ENCODE measurements around the gene ZNF69.
"Not testable (repeated sequence)": the region's sequence is repeated elsewhere in the genome, so short reads cannot be mapped to it uniquely, and the experiment has no call there.

Gene ZNF69

GRCh38 chr19:11894851-11895250 is 7.3 kb downstream of the ZNF69 start:
- DNase-seq (ENCODE audit: low read depth, low spot score) = no peak

DNA sequence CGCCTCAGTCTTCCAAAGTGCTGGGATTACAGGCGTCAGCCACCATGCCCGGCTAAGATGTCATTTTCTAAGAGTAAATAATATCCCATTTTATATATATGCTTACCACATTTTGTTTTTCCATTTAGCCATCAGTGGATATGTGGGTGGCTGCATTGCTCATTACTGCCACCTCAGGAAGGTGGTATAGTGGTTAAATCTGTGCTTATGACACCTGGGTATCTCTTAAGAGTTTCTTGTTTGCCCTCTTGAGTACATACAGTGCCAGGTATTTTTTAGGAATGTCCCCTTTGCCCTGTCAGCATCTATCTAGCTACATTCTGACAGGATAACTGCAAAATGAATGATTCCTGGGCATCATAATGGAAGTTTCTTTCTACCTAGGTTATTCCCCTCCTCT is 14.6 kb downstream of the ZNF69 start:
- DNase-seq (ENCODE audit: low read depth, low spot score) = no peak

- DNase-seq (ENCODE audit: low read depth, low spot score) = no peak
Measured at GRCh38 chr19:11905928-11906327, 18.3 kb downstream of the ZNF69 start.

GRCh38 chr19:11911937-11912336 is 24.4 kb downstream of the ZNF69 start:
- DNase-seq (ENCODE audit: low read depth, low spot score) = not testable (repeated sequence)

GRCh38 chr19:11914417-11915051 is 27.0 kb downstream of the ZNF69 start:
- DNase-seq (ENCODE audit: low read depth, low spot score) = not testable (repeated sequence)

- DNase-seq (ENCODE audit: low read depth, low spot score) = no peak
Measured at GRCh38 chr19:11921852-11922495, 34.4 kb downstream of the ZNF69 start.

DNA sequence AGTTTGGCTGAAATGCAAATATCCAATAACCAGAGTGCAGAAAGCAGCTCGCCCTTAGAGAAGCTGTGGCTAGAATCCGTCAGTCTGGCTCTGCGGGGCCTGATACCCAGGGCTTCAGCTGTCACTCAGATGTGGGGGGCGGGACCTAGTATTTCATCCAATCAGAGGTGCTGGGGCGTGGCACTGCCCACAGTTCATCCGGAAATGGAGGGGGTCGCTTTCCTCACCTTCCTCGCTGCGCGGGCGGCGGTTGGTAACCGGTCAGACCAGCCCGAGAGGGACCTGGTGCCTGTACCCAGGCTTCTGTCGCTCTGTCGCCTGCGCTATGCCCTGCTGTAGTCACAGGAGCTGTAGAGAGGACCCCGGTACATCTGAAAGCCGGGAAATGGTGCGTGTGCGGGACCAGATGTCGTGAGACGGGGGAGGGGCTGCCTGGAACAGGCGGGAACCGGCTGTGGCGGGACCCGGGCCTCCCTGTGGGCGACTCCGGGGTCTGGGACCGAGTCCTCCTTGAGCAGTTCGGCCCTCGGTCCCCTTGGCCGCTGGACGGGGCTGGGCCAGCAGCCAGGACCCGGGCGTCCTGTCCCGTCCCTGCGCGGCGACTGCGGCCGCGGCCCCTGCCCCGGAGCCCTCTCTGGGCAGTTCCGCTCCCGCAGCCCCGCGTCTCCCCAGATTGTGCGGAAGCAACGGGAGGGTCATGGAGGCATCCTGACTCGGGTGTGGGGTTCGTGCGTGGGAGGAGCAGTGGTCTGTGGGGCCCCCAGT is 37.5 kb downstream of the ZNF69 start, which contains the start of gene ZNF700:
Gene ZNF700 (plus strand): TSS at position 222 of the 765 bp plus-strand sequence. CDS start 104 bp downstream, at position 326.
- DNase-seq (ENCODE audit: low read depth, low spot score) = peak; percentile 82

GRCh38 chr19:11925651-11926187 is 38.1 kb downstream of the ZNF69 start:
- not testable (repeated sequence) for DNase-seq (ENCODE audit: low read depth, low spot score)

DNA sequence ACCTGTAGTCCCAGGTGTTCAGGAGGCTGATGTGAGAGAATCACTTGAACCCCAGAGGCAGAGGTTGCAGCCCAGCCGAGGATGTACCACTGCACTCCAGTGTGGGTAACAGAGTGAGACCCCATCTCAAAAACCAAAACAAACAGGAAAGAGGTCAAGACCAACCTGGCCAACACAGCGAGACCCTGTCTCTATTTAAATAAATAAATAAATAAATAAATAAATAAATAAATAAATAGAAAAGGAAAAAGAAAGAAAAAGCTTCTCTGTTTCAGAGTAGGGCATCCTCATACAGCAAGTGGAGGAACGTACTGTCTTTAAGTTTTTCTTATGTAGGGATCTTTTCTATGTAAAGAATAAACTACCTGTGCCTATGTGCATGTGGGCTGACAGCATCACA is 39.6 kb downstream of the ZNF69 start:
- DNase-seq (ENCODE audit: low read depth, low spot score) = no peak

GRCh38 chr19:11931051-11931450 is 43.5 kb downstream of the ZNF69 start:
- DNase-seq (ENCODE audit: low read depth, low spot score) = no peak

GRCh38 chr19:11931513-11931912 is 43.9 kb downstream of the ZNF69 start:
- DNase-seq (ENCODE audit: low read depth, low spot score) = no peak

DNA sequence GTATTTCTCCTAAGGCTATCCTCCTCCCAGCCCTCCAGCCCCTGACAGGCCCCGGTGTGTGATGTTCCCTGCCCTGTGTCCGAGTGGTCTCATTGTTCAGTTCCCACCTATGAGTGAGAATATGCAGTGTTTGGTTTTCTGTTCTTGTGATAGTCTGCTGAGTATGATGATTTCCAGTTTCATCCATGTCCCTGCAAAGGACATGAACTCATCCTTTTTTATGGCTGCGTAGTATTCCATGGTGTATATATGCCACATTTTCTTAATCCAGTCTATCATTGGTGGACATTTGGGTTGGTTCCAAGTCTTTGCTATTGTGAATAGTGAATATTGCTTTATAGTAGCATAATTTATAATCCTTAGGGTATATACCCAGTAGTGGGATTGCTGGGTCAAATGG is 48.2 kb downstream of the ZNF69 start:
- DNase-seq (ENCODE audit: low read depth, low spot score) = not testable (repeated sequence)

DNA sequence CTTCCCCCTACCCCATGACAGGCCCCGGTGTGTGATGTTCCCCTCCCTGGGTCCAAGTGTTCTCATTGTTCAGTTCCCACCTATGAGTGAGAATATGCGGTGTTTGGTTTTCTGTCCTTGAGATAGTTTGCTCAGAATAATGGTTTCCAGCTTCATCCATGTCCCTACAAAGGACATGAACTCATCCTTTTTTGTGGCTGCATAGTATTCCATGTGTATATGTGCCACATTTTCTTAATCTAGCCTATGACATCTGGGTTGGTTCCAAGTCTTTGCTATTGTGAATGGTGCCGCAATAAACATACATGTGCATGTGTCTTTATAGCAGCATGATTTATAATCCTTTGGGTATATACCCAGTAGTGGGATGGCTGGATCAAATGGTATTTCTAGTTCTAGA is 50.8 kb downstream of the ZNF69 start:
- not testable (repeated sequence) for DNase-seq (ENCODE audit: low read depth, low spot score)

DNA sequence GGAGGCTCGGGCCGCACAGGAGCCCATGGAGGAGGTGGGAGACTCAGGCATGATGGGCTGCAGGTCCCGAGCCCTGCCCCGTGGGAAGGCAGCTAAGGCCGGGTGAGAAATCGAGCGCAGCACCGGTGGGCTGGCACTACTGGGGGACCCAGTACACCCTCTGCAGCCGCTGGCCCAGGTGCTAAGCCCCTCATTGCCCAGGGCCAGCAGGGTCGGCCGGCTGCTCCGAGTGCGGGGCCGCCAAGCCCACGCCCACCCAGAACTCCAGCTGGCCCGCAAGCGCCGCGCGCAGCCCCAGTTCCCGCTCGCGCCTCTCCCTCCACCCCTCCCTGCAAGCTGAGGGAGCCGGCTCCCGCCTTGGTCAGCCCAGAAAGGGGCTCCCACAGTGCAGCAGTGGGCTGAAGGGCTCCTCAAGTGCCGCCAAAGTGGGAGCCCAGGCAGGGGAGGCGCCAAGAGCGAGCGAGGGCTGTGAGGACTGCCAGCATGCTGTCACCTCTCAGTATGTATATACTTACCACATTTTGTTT is 53.8 kb downstream of the ZNF69 start:
- DNase-seq (ENCODE audit: low read depth, low spot score) = not testable (repeated sequence)

DNA sequence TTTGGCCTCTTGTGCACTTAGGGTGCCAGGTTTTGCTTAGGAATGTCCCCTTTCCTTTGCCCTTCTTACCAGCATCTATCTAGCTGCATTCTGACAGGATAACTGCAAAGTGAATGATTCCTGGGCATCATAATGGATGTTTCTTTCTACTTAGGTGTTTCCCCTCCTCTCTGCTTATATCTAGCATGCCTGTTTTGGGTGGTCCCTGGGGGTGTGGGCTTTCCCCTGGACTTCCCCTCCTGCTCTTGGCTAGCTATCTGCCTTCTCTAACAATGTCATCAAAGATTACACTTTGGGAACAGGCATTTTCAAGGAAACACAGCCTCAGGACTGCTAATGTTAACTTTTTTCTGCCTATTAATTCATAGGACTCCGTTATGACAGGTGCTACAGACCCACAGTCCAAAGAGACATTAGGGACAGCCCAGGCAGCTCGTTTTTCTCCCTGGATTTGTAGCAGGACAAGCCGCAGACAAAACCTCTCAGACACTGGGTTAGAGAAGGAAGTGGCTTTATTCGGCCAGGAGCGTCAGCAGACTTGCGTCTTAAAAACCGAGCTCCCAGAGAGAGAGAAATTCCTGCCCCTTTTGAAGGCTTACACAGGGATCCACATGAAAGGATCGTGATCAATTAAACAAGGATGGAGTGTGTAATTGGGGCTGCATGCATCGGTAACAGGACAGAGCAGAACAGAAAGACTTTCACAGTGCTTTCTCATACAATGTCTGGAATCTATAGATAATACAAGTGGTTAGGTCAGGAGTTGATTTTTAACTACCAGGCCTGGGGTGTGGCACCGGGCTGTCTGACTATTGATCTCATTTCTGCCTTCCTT is 54.6 kb downstream of the ZNF69 start:
- DNase-seq (ENCODE audit: low read depth, low spot score) = no peak

- DNase-seq (ENCODE audit: low read depth, low spot score) = no peak
Measured at GRCh38 chr19:11942843-11943108, 55.2 kb downstream of the ZNF69 start.

DNA sequence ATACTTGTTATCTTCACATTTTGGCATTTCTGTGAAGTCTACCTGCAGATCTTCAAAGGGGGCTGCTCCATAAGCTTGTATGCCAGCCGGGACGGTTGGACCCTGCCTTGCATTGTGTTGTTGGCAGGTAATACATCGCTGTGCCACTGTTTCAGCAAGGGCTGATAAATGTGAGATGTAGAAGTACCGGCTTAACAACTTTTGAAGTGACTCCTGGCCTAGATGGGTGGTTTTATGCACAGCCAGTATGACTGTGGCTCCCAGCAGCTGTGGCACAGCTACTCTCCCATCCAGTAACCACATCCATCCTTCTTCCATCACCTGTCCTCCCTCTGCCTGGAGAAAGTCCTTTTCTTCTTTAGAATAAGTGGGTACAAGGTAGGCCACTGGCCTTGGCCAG is 57.1 kb downstream of the ZNF69 start:
- no peak for DNase-seq (ENCODE audit: low read depth, low spot score)

DNA sequence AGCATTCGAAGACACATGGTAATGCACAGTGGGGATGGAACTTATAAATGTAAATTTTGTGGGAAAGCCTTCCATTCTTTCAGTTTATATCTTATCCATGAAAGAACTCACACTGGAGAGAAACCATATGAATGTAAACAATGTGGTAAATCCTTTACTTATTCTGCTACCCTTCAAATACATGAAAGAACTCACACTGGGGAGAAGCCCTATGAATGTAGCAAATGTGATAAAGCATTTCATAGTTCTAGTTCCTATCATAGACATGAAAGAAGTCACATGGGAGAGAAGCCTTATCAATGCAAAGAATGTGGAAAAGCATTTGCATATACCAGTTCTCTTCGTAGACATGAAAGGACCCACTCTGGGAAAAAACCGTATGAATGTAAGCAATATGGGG is 61.1 kb downstream of the ZNF69 start:
- no peak for DNase-seq (ENCODE audit: low read depth, low spot score)

GRCh38 chr19:11949201-11949600 is 61.6 kb downstream of the ZNF69 start:
- no peak for DNase-seq (ENCODE audit: low read depth, low spot score)

DNA sequence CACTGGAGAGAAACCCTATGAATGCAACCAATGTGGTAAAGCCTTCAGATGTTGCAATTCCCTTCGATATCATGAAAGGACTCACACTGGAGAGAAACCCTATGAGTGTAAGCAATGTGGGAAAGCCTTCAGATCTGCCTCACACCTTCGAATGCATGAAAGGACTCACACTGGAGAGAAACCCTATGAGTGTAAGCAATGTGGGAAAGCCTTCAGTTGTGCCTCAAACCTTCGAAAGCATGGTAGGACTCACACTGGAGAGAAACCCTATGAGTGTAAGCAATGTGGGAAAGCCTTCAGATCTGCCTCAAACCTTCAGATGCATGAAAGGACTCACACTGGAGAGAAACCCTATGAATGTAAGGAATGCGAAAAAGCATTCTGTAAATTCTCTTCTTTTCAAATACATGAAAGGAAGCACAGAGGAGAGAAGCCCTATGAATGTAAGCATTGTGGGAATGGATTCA is 62.1 kb downstream of the ZNF69 start:
- DNase-seq (ENCODE audit: low read depth, low spot score) = not testable (repeated sequence)

GRCh38 chr19:11950312-11950711 is 62.7 kb downstream of the ZNF69 start:
- no peak for DNase-seq (ENCODE audit: low read depth, low spot score)
